HepG2 (cell line): ENCODE data around the gene NLRC5. TPM values are rescaled to one million over a fixed set of nuclear protein-coding genes. Genes with fewer than 3 reads are reported as not detected.

Experiments used
- ATAD3A ChIP-seq: sonication (generic); formaldehyde crosslinking; IDR thresholded peaks from 2 replicates; pipeline ENCODE4 v1.4.0; 2020; ENCODE audit warnings: missing genetic modification reagents
- CSRNP2 ChIP-seq: sonication (generic); formaldehyde crosslinking; conservative IDR thresholded peaks from 2 replicates; pipeline ENCODE4 v1.8.0; 2022; ENCODE audit warnings: low read depth, missing genetic modification reagents
- ELF4 ChIP-seq: sonication (generic); formaldehyde crosslinking; IDR thresholded peaks from 2 replicates; pipeline ENCODE4 v1.5.0; 2020; ENCODE audit warnings: missing genetic modification reagents, mild to moderate bottlenecking, moderate library complexity, borderline replicate concordance
- ETS1 ChIP-seq: sonication (generic); formaldehyde crosslinking; IDR thresholded peaks from 2 replicates; pipeline ENCODE4 v1.4.0; 2020; ENCODE audit warnings: missing genetic modification reagents
- GZF1 ChIP-seq: sonication (generic); formaldehyde crosslinking; IDR thresholded peaks from 2 replicates; pipeline ENCODE4 v1.5.1; 2020; ENCODE audit warnings: mild to moderate bottlenecking, missing genetic modification reagents
- HMG20A ChIP-seq: IDR thresholded peaks from 2 replicates; pipeline ENCODE4 v1.6.1; 2016; ENCODE audit warnings: borderline replicate concordance
- HOXA3 ChIP-seq: sonication (generic); formaldehyde crosslinking; IDR thresholded peaks from 2 replicates; pipeline ENCODE4 v1.5.0; 2020; ENCODE audit warnings: missing genetic modification reagents
- MAFG ChIP-seq: sonication (generic); formaldehyde crosslinking; IDR thresholded peaks from 2 replicates; pipeline ENCODE4 v1.5.1; 2020; ENCODE audit warnings: mild to moderate bottlenecking, missing genetic modification reagents
- MED8 ChIP-seq: sonication (generic); formaldehyde crosslinking; IDR thresholded peaks from 2 replicates; pipeline ENCODE4 v1.8.1; 2023; ENCODE audit warnings: mild to moderate bottlenecking, missing genetic modification reagents; ENCODE audit not compliant: insufficient replicate concordance
- NFYB ChIP-seq: sonication (generic); formaldehyde crosslinking; IDR thresholded peaks from 2 replicates; pipeline ENCODE4 v1.4.0; 2020; ENCODE audit warnings: missing genetic modification reagents
- PCBP1 ChIP-seq: fragments of 200-400 bp; formaldehyde crosslinking; IDR thresholded peaks from 2 replicates; pipeline ENCODE4 v1.6.1; 2017; ENCODE audit warnings: mild to moderate bottlenecking, low read depth, low read length, borderline replicate concordance
- SIX4 ChIP-seq: sonication (generic); formaldehyde crosslinking; IDR thresholded peaks from 2 replicates; pipeline ENCODE4 v1.4.0; 2020; ENCODE audit warnings: missing genetic modification reagents
- SNAI1 ChIP-seq: sonication (generic); formaldehyde crosslinking; IDR thresholded peaks from 2 replicates; pipeline ENCODE4 v1.5.0; 2020; ENCODE audit warnings: mild to moderate bottlenecking, missing genetic modification reagents, borderline replicate concordance
- TEF ChIP-seq: sonication (generic); formaldehyde crosslinking; IDR thresholded peaks from 2 replicates; pipeline ENCODE4 v1.5.0; 2020; ENCODE audit warnings: missing genetic modification reagents
- ZFP41 ChIP-seq: sonication (generic); formaldehyde crosslinking; IDR thresholded peaks from 2 replicates; pipeline ENCODE4 v1.4.0; 2020; ENCODE audit warnings: mild to moderate bottlenecking, missing genetic modification reagents, borderline replicate concordance
- ZFY ChIP-seq: sonication (generic); formaldehyde crosslinking; IDR thresholded peaks from 2 replicates; pipeline ENCODE4 v1.4.0; 2020; ENCODE audit warnings: missing genetic modification reagents
- ZMYM4 ChIP-seq: sonication (generic); formaldehyde crosslinking; IDR thresholded peaks from 2 replicates; pipeline ENCODE4 v1.8.1; 2023; ENCODE audit warnings: mild to moderate bottlenecking, missing genetic modification reagents
- ZNF331 ChIP-seq: sonication (generic); formaldehyde crosslinking; IDR thresholded peaks from 2 replicates; pipeline ENCODE4 v1.4.0; 2020; ENCODE audit warnings: missing genetic modification reagents
- ZNF333 ChIP-seq: sonication (generic); formaldehyde crosslinking; IDR thresholded peaks from 2 replicates; pipeline ENCODE4 v1.4.0; 2020; ENCODE audit warnings: mild to moderate bottlenecking, missing genetic modification reagents, borderline replicate concordance
- ZNF7 ChIP-seq: IDR thresholded peaks from 2 replicates; pipeline ENCODE4 v1.6.1; 2016; ENCODE audit warnings: missing biosample characterization, missing genetic modification reagents
- ZNF724P ChIP-seq: sonication (generic); formaldehyde crosslinking; IDR thresholded peaks from 2 replicates; pipeline ENCODE4 v1.8.0; 2022; ENCODE audit warnings: missing genetic modification reagents, borderline replicate concordance
- ZNF772 ChIP-seq: sonication (generic); formaldehyde crosslinking; IDR thresholded peaks from 2 replicates; pipeline ENCODE4 v1.5.0; 2020; ENCODE audit warnings: mild to moderate bottlenecking, missing genetic modification reagents
- ZNF776 ChIP-seq: sonication (generic); formaldehyde crosslinking; IDR thresholded peaks from 2 replicates; pipeline ENCODE4 v1.4.0; 2020; ENCODE audit warnings: mild to moderate bottlenecking, missing genetic modification reagents
- ZNF841 ChIP-seq: sonication (generic); formaldehyde crosslinking; IDR thresholded peaks from 2 replicates; pipeline ENCODE4 v1.8.1; 2023; ENCODE audit warnings: missing genetic modification reagents, borderline replicate concordance
- ZUFSP ChIP-seq: sonication (generic); formaldehyde crosslinking; IDR thresholded peaks from 2 replicates; pipeline ENCODE4 v1.9.0; 2021; ENCODE audit warnings: missing genetic modification reagents, mild to moderate bottlenecking, borderline replicate concordance
- polyA plus RNA-seq, 8 experiments: library from polyadenylated mRNA; depleted of rRNA in 3 of 8; stranded (reverse) in 7 of 8; unstranded in 1 of 8; fragments of >200 nt; fragmentation: Illumina TruSeq in 4 of 8; extraction: Trizol in 4 of 8; gene quantifications; 2 replicates each; pipeline versions ENCODE4 v1.2.1 to v1.2.3, GENCODE V29; 2011 to 2016; ENCODE audit warnings: low read depth in 4 of 8, missing spikeins in 1 of 8, mixed read lengths in 1 of 8; ENCODE audit not compliant: insufficient read depth in 1 of 8
- total RNA-seq, 5 experiments: library from RNA; depleted of rRNA; stranded (reverse); fragments of >200 nt; fragmentation: Illumina TruSeq; extraction: Trizol; gene quantifications; 2 replicates each; pipeline ENCODE4 v1.2.3, GENCODE V29; 2016; ENCODE audit warnings: low read depth in 1 of 5

The NLRC5 gene
- total and polyA plus RNA-seq, 2 of the 13 experiments (the other 11 are each of a cell fraction or from before 2014, with no cell fraction given): 6.3 to 12.7 TPM

GRCh38 chr16:56988948-56989945 is at the start of gene NLRC5 (continued):
- TF ChIP-seq ELF4 (CRISPR knock-in tag): peak; percentile 31; the same call in 1 of the 2 replicates
- TF ChIP-seq ZNF841 (CRISPR knock-in tag): no peak
- TF ChIP-seq ETS1: peak; percentile 88; the same call in 1 of the 2 replicates
- peak; percentile 63; the same call in 1 of the 2 replicates for TF ChIP-seq ZNF331 (CRISPR knock-in tag)
- 0 out of 2 replicates have a peak, but pooled peaks have one; percentile 32 for TF ChIP-seq ZMYM4
- no peak for TF ChIP-seq ZUFSP (CRISPR knock-in tag)
- no peak; the same call in 1 of the 2 replicates for TF ChIP-seq ZNF776
- TF ChIP-seq ZNF333 (CRISPR knock-in tag): 0 out of 2 replicates have a peak, but pooled peaks have one; percentile 13
- no peak for TF ChIP-seq MAFG
- TF ChIP-seq ZNF7 (CRISPR knock-in tag): no peak
- peak; percentile 81; the same call in 1 of the 2 replicates for TF ChIP-seq ZNF772 (CRISPR knock-in tag)
- no peak for TF ChIP-seq HMG20A (CRISPR knock-in tag)
- no peak for TF ChIP-seq SNAI1
- no peak for TF ChIP-seq CSRNP2
- TF ChIP-seq GZF1 (CRISPR knock-in tag): peak; percentile 74; the same call in 1 of the 2 replicates
- TF ChIP-seq ZFY (CRISPR knock-in tag): peak; percentile 65
- 0 out of 2 replicates have a peak, but pooled peaks have one; percentile 29 for TF ChIP-seq ZFP41 (CRISPR knock-in tag)
- TF ChIP-seq SIX4 (CRISPR knock-in tag): no peak
- no peak for TF ChIP-seq NFYB
- TF ChIP-seq ZNF724P (CRISPR knock-in tag): 0 out of 2 replicates have a peak, but pooled peaks have one; percentile 15
- no peak for TF ChIP-seq PCBP1
- no peak for TF ChIP-seq ATAD3A
- TF ChIP-seq MED8 (CRISPR knock-in tag): no peak
- TF ChIP-seq TEF (CRISPR knock-in tag): no peak
- peak; percentile 36; the same call in 1 of the 2 replicates for TF ChIP-seq HOXA3 (CRISPR knock-in tag)
